PC-9 (cell line): ENCODE data around the gene CAPNS1. TPM values are rescaled to one million over a fixed set of nuclear protein-coding genes. Genes with fewer than 3 reads are reported as not detected.

ENCODE experiments used
- Bru-seq: library from RNA; stranded (reverse); fragments of 400-500 nt; gene quantifications from one replicate; lab custom pipeline; 2021; lab: Mats Ljungman, UMichigan
- BruChase-seq, 2 experiments: library from RNA; stranded (reverse); fragments of 400-500 nt; gene quantifications; one replicate each; lab custom pipeline; 2021; lab: Mats Ljungman, UMichigan
- BruUV-seq: library from RNA; stranded (reverse); fragments of 400-500 nt; replicated peaks from 2 replicates; lab custom pipeline; 2021; lab: Mats Ljungman, UMichigan
- CTCF ChIA-PET: fragments of 300-600 bp; sonication (Branson Sonifier 250); formaldehyde crosslinking; loops from one replicate; lab custom pipeline; 2022; ENCODE audit warnings: antibody characterized with exemption; lab: Charles Lee
- POLR2A ChIA-PET: fragments of 300-600 bp; sonication (Branson Sonifier 250); formaldehyde crosslinking; loops from one replicate; lab custom pipeline; 2022; ENCODE audit warnings: antibody characterized with exemption; ENCODE audit not compliant: unreplicated experiment; lab: Charles Lee
- DNase-seq, 2 experiments: peaks; one replicate each; pipeline versions ENCODE4 v3.0.0 to v3.0.0-alpha.2; 2015 to 2022; ENCODE audit warnings: mixed read lengths in 1 of 2
- H2AFZ ChIP-seq: fragments of 200-600 bp; sonication (generic); 2 replicates; pipeline ENCODE4 v1.8.1; 2017; ENCODE audit warnings: antibody characterized with exemption
- H3F3A ChIP-seq: fragments of 200-600 bp; sonication (generic); 2 replicates; pipeline ENCODE4 v1.8.1; 2017; ENCODE audit warnings: antibody characterized with exemption, mild to moderate bottlenecking, low read depth; ENCODE audit not compliant: insufficient read depth
- H3K27ac ChIP-seq: fragments of 200-600 bp; sonication (generic); 2 replicates; pipeline ENCODE4 v1.6.1; 2016; ENCODE audit warnings: mixed run types
- H3K27me3 ChIP-seq: fragments of 200-600 bp; sonication (generic); 2 replicates; pipeline ENCODE4 v1.6.1; 2016; ENCODE audit warnings: low read depth, mixed run types; ENCODE audit not compliant: insufficient read depth
- H3K36me3 ChIP-seq: fragments of 200-600 bp; sonication (generic); 2 replicates; pipeline ENCODE4 v1.6.1; 2016; ENCODE audit warnings: low read depth, mixed run types
- H3K4me1 ChIP-seq: fragments of 200-600 bp; sonication (generic); replicated peaks from 2 replicates; pipeline ENCODE4 v1.6.1; 2016; ENCODE audit warnings: mixed run types; ENCODE audit not compliant: insufficient read depth
- H3K4me2 ChIP-seq: fragments of 200-600 bp; sonication (generic); 2 replicates; pipeline ENCODE4 v1.6.1; 2017; ENCODE audit warnings: mixed run types
- H3K4me3 ChIP-seq: fragments of 200-600 bp; sonication (generic); 2 replicates; pipeline ENCODE4 v1.6.1; 2016; ENCODE audit warnings: mixed run types
- H3K79me2 ChIP-seq: fragments of 200-600 bp; sonication (generic); 2 replicates; pipeline ENCODE4 v1.6.1; 2017; ENCODE audit warnings: low read depth, mixed run types
- H3K9me2 ChIP-seq: fragments of 200-600 bp; sonication (generic); 2 replicates; pipeline ENCODE4 v1.8.1; 2017; ENCODE audit warnings: mild to moderate bottlenecking; ENCODE audit not compliant: insufficient read depth
- H3K9me3 ChIP-seq: fragments of 200-600 bp; sonication (generic); 2 replicates; pipeline ENCODE4 v1.8.1; 2016; ENCODE audit warnings: low read depth; ENCODE audit not compliant: insufficient read depth
- H4K20me1 ChIP-seq: fragments of 200-600 bp; sonication (generic); 2 replicates; pipeline ENCODE4 v1.8.1; 2017; ENCODE audit not compliant: insufficient read depth
- CTCF ChIP-seq: fragments of 200-600 bp; sonication (generic); conservative IDR thresholded peaks from 2 replicates; pipeline ENCODE4 v1.6.1; 2017; ENCODE audit warnings: mixed run types, antibody characterized with exemption, mild to moderate bottlenecking, moderate library complexity
- EZH2 ChIP-seq: fragments of 200-600 bp; sonication (generic); IDR thresholded peaks from 2 replicates; pipeline ENCODE4 v1.8.0; 2017; ENCODE audit warnings: antibody characterized with exemption, low read depth
- intact Hi-C: fragments of 100-400 bp; cut with micrococcal nuclease; formaldehyde crosslinking; loops from one replicate; pipeline ENCODE4 v1.10.0; 2022; ENCODE audit not compliant: unreplicated experiment
- long read RNA-seq: library from polyadenylated mRNA; stranded (forward); transcript quantifications from one replicate; pipeline ENCODE4 v2.0.0, GENCODE V29; 2022
- total RNA-seq: library from RNA; stranded (reverse); gene quantifications from 2 replicates; pipeline ENCODE4 v1.2.3, GENCODE V29; 2021

CAPNS1 gene
- 1,014 and 1,177 TPM in 2 replicates for total RNA-seq
- percentile 92 among the genes with signal in this experiment for Bru-seq, nascent RNA
- percentile 90 among the genes with signal in this experiment for BruChase-seq, experiment 1, labeled RNA remaining after a 2-hour chase
- BruChase-seq, experiment 2, labeled RNA remaining after a 6-hour chase: percentile 97 among the genes with signal in this experiment
- long read RNA-seq, transcript CAPNS1-201 (11 exons, 1,918 nt): major isoform, 55 of 197 reads
- long read RNA-seq, partial matches to known transcripts: 113 of 197 reads
- long read RNA-seq, other reads (novel, unspliced or antisense): 28 of 197 reads

DNA sequence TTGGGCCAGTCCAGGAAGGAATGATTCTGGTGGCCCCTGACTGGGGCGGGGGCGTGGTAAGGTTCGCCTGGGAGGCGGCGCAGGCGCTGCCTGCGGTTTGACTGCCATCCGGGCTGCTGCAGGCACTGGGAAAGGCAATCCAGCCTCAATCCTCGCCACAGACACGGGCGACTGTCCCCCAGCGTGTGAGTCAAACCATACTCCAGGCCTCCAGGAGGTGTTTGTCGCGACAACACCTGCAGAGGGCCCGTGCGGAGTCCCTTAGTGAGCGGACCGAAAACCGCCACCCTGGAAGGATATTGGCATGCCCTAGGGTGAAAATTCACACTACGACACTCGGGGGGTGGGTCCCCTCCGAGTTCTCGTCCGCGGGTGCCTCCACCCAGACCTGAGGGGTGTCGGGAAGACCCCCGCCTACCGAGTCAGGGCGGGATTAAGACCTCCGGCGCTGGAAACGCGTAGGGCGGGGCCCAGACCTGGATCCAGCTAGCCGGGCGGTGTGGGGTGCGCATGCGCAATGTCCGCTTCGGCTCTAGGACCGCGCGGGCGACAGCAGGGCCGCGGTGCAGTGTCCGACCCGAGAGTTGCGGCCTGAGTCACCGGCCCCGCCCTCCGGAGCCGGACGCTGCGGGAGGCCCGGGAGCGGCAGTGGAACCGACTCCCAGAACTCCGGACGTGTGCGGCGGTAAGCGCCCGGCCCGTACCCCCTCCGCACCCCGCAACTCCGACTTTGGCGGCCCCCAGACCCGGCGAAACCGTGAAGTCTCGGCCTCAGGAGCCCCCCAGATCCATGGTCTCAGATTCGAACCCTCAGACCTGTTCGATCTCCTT is at the start of gene CAPNS1:
TSS of gene CAPNS1 (plus strand) at position 594 of the 831 bp plus-strand sequence. CDS start 946 bp downstream, outside the sequence.
- Histone ChIP-seq H2AFZ (peak within 1 kb of the TSS; percentile 90), H3K4me3 (peak within 1 kb of the TSS; percentile 98), H3K4me1 (peaks cover 52% of the 10 kb centered on the region), H3K9me2 (no peaks in the 10 kb centered on the region), H3K27ac (peak within 1 kb of the TSS; percentile 96), H3K36me3 (peaks cover 22% of the 10 kb centered on the region), H3K4me2 (peak within 1 kb of the TSS; percentile 77), H3F3A (peaks cover 60% of the 10 kb centered on the region), H3K27me3 (no peaks in the 10 kb centered on the region), H3K9me3 (no peaks in the 10 kb centered on the region), H4K20me1 (peaks cover 23% of the 10 kb centered on the region), H3K79me2 (peaks cover 43% of the 10 kb centered on the region)
- BruUV-seq: no TSS peak
- ChIA-PET POLR2A (interaction anchor here (0.6 to 1.0 kb wide), 4 partner anchors 12 to 632 kb away, joined by 3 to 6 read pairs (median 4); no protein-coding TSS in a partner anchor), CTCF (interaction anchor here (1.4 kb wide), 1 partner anchor 11 kb away, joined by 4 read pairs; no protein-coding TSS in a partner anchor)
- TF ChIP-seq EZH2 (no peak), CTCF (no peak; the same call in 1 of the 2 replicates)
- DNase-seq: peak; percentile 86 to 98
- intact Hi-C loops: loop anchor here (1.0 kb wide), 2 partner anchors 11 to 24 kb away; partner anchors contain the start of gene TBCB

- H3K27ac ChIP-seq: no peak overlapping the region
- H4K20me1 ChIP-seq: no peaks in the 10 kb centered on the region
- intact Hi-C loops: no loop called here
- ChIA-PET POLR2A (no interaction called here), CTCF (no interaction called here)
- no peaks in the 10 kb centered on the region for H3K27me3 ChIP-seq
- no TSS peak for BruUV-seq
- H3K9me2 ChIP-seq: no peaks in the 10 kb centered on the region
- no peak for DNase-seq
- H3K9me3 ChIP-seq: no peaks in the 10 kb centered on the region
- TF ChIP-seq EZH2: no peak
- no peak for TF ChIP-seq CTCF
- H3K4me3 ChIP-seq: no peak overlapping the region
- no peaks in the 10 kb centered on the region for H3K79me2 ChIP-seq
- H3K4me1 ChIP-seq: no peaks in the 10 kb centered on the region
- H2AFZ ChIP-seq: no peak overlapping the region
- no peak overlapping the region for H3K4me2 ChIP-seq
- 0 out of 2 replicates have a peak, but pooled peaks cover 6% of the 10 kb centered on the region for H3K36me3 ChIP-seq
- no peaks in the 10 kb centered on the region for H3F3A ChIP-seq
Observed at GRCh38 chr19:36090910-36091695, 48.8 kb upstream of the CAPNS1 start.

DNA sequence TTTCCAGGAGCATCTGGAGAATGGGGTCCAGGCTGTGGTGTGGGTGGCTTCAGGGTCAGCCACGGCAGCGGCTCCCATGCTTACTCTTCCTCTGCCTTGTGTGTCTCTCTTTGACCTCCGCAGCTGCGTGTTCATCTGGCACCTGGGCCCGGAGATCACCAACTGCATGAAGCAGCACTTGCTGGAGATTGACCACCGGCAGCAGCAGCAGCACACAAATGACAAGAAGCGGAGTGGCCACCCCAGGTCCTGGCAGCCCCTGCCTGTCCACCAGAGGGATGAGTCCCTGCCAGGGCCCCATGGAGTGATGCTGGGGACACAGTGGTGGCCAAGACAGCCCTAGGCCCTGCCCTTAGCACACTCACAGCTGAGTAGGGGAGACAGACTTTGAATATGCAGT is 47.3 kb upstream of the CAPNS1 start:
- TF ChIP-seq CTCF: no peak
- TF ChIP-seq EZH2: no peak
- no peak for DNase-seq
- POLR2A ChIA-PET: no interaction called here
- no peaks in the 10 kb centered on the region for H4K20me1 ChIP-seq
- intact Hi-C loops: no loop called here
- H3K9me2 ChIP-seq: no peaks in the 10 kb centered on the region
- no TSS peak for BruUV-seq
- no peak overlapping the region for H2AFZ ChIP-seq
- H3K27me3 ChIP-seq: no peaks in the 10 kb centered on the region
- no peaks in the 10 kb centered on the region for H3K4me1 ChIP-seq
- H3K27ac ChIP-seq: no peak overlapping the region
- no peaks in the 10 kb centered on the region for H3F3A ChIP-seq
- H3K4me3 ChIP-seq: no peak overlapping the region
- no peaks in the 10 kb centered on the region for H3K9me3 ChIP-seq
- no peaks in the 10 kb centered on the region for H3K79me2 ChIP-seq
- H3K4me2 ChIP-seq: no peak overlapping the region
- 0 out of 2 replicates have a peak, but pooled peaks cover 6% of the 10 kb centered on the region for H3K36me3 ChIP-seq
- CTCF ChIA-PET: no interaction called here
